Dermis microvascular lymphatic vessel endothelial cell (primary cell): Measurements from ENCODE around the gene INSM2. TPM values are rescaled to one million over a fixed set of nuclear protein-coding genes. Genes with fewer than 3 reads are reported as not detected.

Experiments
- DNase-seq, 2 donors: peaks; one replicate each; pipeline versions ENCODE4 v3.0.0 to v3.0.0-alpha.2; 2010; ENCODE audit warnings: low read depth in 2 of 2
- total RNA-seq: library from RNA; depleted of rRNA; stranded (reverse); fragments of >200 nt; gene quantifications from 2 replicates; pipeline ENCODE4 v1.2.1, GENCODE V29; 2014

INSM2 gene
- total RNA-seq, 1 donor from 2014 or later = not detected

DNA sequence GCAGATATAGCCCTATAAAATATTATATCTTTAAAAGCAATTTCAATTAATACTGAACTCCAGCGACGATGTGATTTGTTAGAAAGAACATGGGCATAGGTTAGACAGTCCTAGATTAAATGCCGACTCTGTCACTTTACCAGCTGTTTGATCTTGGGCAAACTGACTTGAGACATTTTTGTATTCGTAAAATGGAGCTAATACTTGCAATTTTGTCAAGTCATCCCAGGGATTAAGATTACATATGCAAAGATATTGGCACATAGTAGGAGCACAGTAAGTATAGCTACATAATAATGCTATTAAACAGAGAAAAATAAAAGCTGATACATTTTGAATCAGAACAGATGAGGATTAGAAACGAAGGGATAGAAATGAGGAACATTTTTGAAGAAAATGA is 9.0 kb downstream of the INSM2 start:
- no peak for DNase-seq

DNA sequence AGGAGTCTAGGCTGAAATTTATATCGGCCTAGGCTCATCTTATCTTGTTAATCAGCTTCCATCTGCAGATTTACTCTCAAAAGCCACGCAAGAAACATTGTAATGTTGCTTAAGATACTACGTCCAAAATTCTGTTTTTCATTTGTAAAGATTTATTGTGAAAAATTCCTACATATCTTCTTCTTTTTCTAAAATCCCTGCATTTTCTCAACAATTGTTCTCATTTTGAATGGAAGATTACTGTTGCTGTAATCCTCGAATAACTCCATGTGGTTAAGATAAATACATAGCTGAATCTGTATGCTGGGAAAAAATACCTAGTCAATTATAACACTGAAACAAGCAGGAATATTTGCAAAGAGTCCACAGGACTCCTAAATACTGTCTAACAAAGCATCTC is 15.6 kb downstream of the INSM2 start:
- no peak for DNase-seq

DNA sequence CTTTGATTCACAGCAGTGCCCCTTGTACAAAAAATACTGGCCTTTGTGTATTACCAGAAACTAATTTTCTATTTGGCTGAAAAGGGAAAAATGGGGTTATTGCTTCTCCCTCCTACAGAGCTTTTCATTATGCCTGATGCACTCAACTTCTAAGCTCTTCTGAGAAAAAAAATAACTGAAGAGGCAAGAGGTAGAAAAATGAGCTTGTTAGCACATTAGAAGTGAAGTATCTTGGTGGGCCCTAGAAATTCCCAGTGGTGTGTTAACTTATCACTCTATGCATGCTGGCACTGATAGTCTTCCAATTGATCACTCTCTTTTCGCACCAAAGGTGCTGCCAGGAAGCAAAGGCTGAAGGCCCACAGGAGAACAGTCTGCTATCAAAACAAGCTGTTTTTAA is 17.1 kb downstream of the INSM2 start:
- no peak for DNase-seq

- no peak for DNase-seq
These were observed 19.8 kb downstream of the INSM2 start for GRCh38 chr14:35553808-35554207.

GRCh38 chr14:35556548-35556947 is 22.6 kb downstream of the INSM2 start:
- no peak for DNase-seq

- no peak for DNase-seq
These were observed 23.3 kb downstream of the INSM2 start for GRCh38 chr14:35557221-35557747.

DNA sequence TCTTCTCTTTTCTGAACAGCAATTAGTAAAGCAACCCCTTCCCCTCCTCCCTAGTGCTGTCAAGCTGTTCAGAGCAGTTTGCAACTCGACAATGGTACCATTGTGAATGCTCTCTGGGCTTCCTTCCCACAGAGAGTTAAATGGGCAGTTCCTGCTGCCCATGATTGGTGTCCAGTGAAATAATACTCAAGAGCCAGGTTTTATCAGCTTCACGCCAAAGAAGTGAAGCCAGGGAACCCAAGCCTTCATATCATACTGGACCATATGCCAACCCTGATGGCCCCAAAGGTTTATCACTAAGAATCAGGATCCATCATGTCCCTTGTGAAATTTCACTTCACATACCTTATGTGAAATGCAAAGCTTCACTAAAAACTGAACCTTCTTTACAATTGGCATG is 24.7 kb downstream of the INSM2 start:
- no peak for DNase-seq

- no peak for DNase-seq
These were observed 32.0 kb downstream of the INSM2 start for GRCh38 chr14:35565871-35566464.

GRCh38 chr14:35571598-35571997 is 37.6 kb downstream of the INSM2 start:
- no peak for DNase-seq

- DNase-seq = no peak
These were observed 39.9 kb downstream of the INSM2 start for GRCh38 chr14:35573911-35574310.

DNA sequence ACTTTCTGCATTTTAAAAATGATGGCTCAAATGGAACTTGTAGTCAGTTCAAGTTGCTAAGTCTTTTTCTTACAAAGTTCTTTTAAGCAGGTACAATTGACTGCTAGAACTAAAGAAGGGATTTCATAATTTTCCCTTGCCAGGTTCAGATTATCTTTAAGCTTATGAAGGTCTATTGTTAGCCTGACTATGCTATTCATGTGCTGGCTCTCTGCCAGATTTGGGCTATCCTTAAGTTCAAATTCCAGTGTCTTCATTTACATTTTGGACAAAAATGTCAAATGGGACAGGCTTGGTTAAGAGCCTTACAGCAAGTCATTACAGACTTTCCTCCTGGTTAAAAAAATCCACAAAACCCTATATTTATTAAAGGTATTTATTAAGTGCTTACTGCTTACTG is 42.3 kb downstream of the INSM2 start:
- peak in 1 of 2 donors; percentile 33 for DNase-seq

- no peak for DNase-seq
These were observed 42.9 kb downstream of the INSM2 start for GRCh38 chr14:35576856-35577255.

DNA sequence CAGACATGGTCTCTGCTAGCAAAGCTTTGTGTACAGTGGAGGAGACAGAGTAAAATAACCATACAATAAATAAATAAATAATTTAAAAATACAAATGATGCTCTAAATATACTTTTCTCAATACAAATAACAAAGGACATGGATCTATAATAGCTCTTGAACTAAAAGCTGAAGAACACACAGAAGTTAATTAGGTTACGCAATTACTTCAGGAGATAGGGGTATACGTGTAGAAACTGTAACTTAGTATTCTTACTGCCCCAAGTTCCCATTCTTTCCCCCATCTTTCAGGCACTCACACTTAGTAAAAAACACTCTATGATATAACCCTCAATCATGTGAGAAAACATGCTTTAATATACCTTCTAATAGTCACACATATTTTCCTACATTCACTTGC is 44.2 kb downstream of the INSM2 start:
- DNase-seq = no peak

GRCh38 chr14:35578639-35579038 is 44.7 kb downstream of the INSM2 start:
- DNase-seq = no peak

Other genes starting within 250 kb of the INSM2 start
- gene PSMA6, start 241.8 kb upstream of the INSM2 start, total RNA-seq = 190 and 213 TPM in 2 replicates
- 76.6 and 118 TPM in 2 replicates for gene NFKBIA, start 129.4 kb upstream of the INSM2 start, total RNA-seq